ENCODE measurements around the gene LBP. TPM values are rescaled to one million over a fixed set of nuclear protein-coding genes. Genes with fewer than 3 reads are reported as not detected.
"Not testable (repeated sequence)": the region's sequence is repeated elsewhere in the genome, so short reads cannot be mapped to it uniquely, and the experiment has no call there.

The LBP gene
- total RNA-seq, 1 donor from 2014 or later: not detected

- H3K4me3 Mint-ChIP-seq: no peak overlapping the region
- H3K27me3 Mint-ChIP-seq (ENCODE audit: insufficient read depth): peaks cover 29% of the 10 kb centered on the region
- intact Hi-C loops (cut with micrococcal nuclease): no loop called here
- H3K27ac Mint-ChIP-seq: no peak overlapping the region
- no peaks in the 10 kb centered on the region for H3K9me3 Mint-ChIP-seq
- DNase-seq (ENCODE audit: low spot score): no peak
- no peaks in the 10 kb centered on the region for H3K4me1 Mint-ChIP-seq (ENCODE audit: low read depth)
- H3K36me3 Mint-ChIP-seq (ENCODE audit: low read depth): no peaks in the 10 kb centered on the region
Observed at GRCh38 chr20:38395165-38395564, 48.9 kb downstream of the LBP start.

GRCh38 chr20:38395751-38396395 is 49.6 kb downstream of the LBP start:
- H3K27me3 Mint-ChIP-seq (ENCODE audit: insufficient read depth): peaks cover 30% of the 10 kb centered on the region
- H3K36me3 Mint-ChIP-seq (ENCODE audit: low read depth); H3K4me3 Mint-ChIP-seq; intact Hi-C loops (cut with micrococcal nuclease); H3K4me1 Mint-ChIP-seq (ENCODE audit: low read depth); DNase-seq (ENCODE audit: low spot score); H3K27ac Mint-ChIP-seq; H3K9me3 Mint-ChIP-seq: not testable (repeated sequence)

GRCh38 chr20:38402089-38402488 is 55.8 kb downstream of the LBP start:
- intact Hi-C loops (cut with micrococcal nuclease): no loop called here
- Mint-ChIP-seq H3K4me3 (no peak overlapping the region), H3K9me3 (no peaks in the 10 kb centered on the region)

GRCh38 chr20:38402816-38403215 is 56.5 kb downstream of the LBP start:
- no peaks in the 10 kb centered on the region for H3K9me3 Mint-ChIP-seq
- H3K4me1 Mint-ChIP-seq (ENCODE audit: low read depth): no peaks in the 10 kb centered on the region
- H3K27ac Mint-ChIP-seq: no peak overlapping the region
- H3K4me3 Mint-ChIP-seq: no peak overlapping the region
- H3K27me3 Mint-ChIP-seq (ENCODE audit: insufficient read depth): peaks cover 10% of the 10 kb centered on the region
- no peak for DNase-seq (ENCODE audit: low spot score)
- intact Hi-C loops (cut with micrococcal nuclease): no loop called here
- H3K36me3 Mint-ChIP-seq (ENCODE audit: low read depth): no peaks in the 10 kb centered on the region

More at GRCh38 chr20:38402089-38402488, 55.8 kb downstream of the LBP start:
- no peaks in the 10 kb centered on the region for H3K36me3 Mint-ChIP-seq (ENCODE audit: low read depth)
- H3K27me3 Mint-ChIP-seq (ENCODE audit: insufficient read depth): peaks cover 17% of the 10 kb centered on the region
- no peaks in the 10 kb centered on the region for H3K4me1 Mint-ChIP-seq (ENCODE audit: low read depth)
- no peak for DNase-seq (ENCODE audit: low spot score)
- H3K27ac Mint-ChIP-seq: no peak overlapping the region

GRCh38 chr20:38404016-38404415 is 57.7 kb downstream of the LBP start:
- no peak overlapping the region for H3K27ac Mint-ChIP-seq
- intact Hi-C loops (cut with micrococcal nuclease): no loop called here
- no peak overlapping the region for H3K4me3 Mint-ChIP-seq
- DNase-seq (ENCODE audit: low spot score): no peak
- H3K36me3 Mint-ChIP-seq (ENCODE audit: low read depth): peaks cover 4% of the 10 kb centered on the region
- no peaks in the 10 kb centered on the region for H3K4me1 Mint-ChIP-seq (ENCODE audit: low read depth)
- no peaks in the 10 kb centered on the region for H3K9me3 Mint-ChIP-seq
- H3K27me3 Mint-ChIP-seq (ENCODE audit: insufficient read depth): peaks cover 6% of the 10 kb centered on the region

GRCh38 chr20:38405132-38405531 is 58.9 kb downstream of the LBP start:
- no peaks in the 10 kb centered on the region for H3K4me1 Mint-ChIP-seq (ENCODE audit: low read depth)
- DNase-seq (ENCODE audit: low spot score): no peak
- H3K27ac Mint-ChIP-seq: no peak overlapping the region
- no peaks in the 10 kb centered on the region for H3K9me3 Mint-ChIP-seq
- H3K36me3 Mint-ChIP-seq (ENCODE audit: low read depth): peaks cover 4% of the 10 kb centered on the region
- intact Hi-C loops (cut with micrococcal nuclease): loop anchor here (5.0 kb wide), 1 partner anchor 183 kb away; no protein-coding TSS in a partner anchor
- H3K27me3 Mint-ChIP-seq (ENCODE audit: insufficient read depth): peaks cover 1% of the 10 kb centered on the region
- H3K4me3 Mint-ChIP-seq: no peak overlapping the region

GRCh38 chr20:38406476-38406875 is 60.2 kb downstream of the LBP start:
- H3K27ac Mint-ChIP-seq: no peak overlapping the region
- intact Hi-C loops (cut with micrococcal nuclease): loop anchor here (5.0 kb wide), 1 partner anchor 184 kb away; no protein-coding TSS in a partner anchor
- H3K9me3 Mint-ChIP-seq: no peaks in the 10 kb centered on the region
- no peak for DNase-seq (ENCODE audit: low spot score)
- no peak overlapping the region for H3K4me3 Mint-ChIP-seq
- no peaks in the 10 kb centered on the region for H3K27me3 Mint-ChIP-seq (ENCODE audit: insufficient read depth)
- H3K4me1 Mint-ChIP-seq (ENCODE audit: low read depth): no peaks in the 10 kb centered on the region
- peaks cover 6% of the 10 kb centered on the region for H3K36me3 Mint-ChIP-seq (ENCODE audit: low read depth)

GRCh38 chr20:38407321-38407720 is 61.0 kb downstream of the LBP start:
- no peak for DNase-seq (ENCODE audit: low spot score)
- Mint-ChIP-seq H3K27me3 (ENCODE audit: insufficient read depth) (no peaks in the 10 kb centered on the region), H3K9me3 (no peaks in the 10 kb centered on the region), H3K4me1 (ENCODE audit: low read depth) (no peaks in the 10 kb centered on the region), H3K27ac (no peak overlapping the region), H3K4me3 (no peak overlapping the region), H3K36me3 (ENCODE audit: low read depth) (peaks cover 9% of the 10 kb centered on the region)
- intact Hi-C loops (cut with micrococcal nuclease): loop anchor here (5.0 kb wide), 1 partner anchor 185 kb away; no protein-coding TSS in a partner anchor

- H3K4me3 Mint-ChIP-seq; DNase-seq (ENCODE audit: low spot score); H3K27ac Mint-ChIP-seq; H3K36me3 Mint-ChIP-seq (ENCODE audit: low read depth); H3K9me3 Mint-ChIP-seq; H3K4me1 Mint-ChIP-seq (ENCODE audit: low read depth); H3K27me3 Mint-ChIP-seq (ENCODE audit: insufficient read depth): not testable (repeated sequence)
- intact Hi-C loops (cut with micrococcal nuclease): loop anchor here (5.0 kb wide), 1 partner anchor 186 kb away; no protein-coding TSS in a partner anchor
Observed at GRCh38 chr20:38407822-38408221, 61.5 kb downstream of the LBP start.

- Mint-ChIP-seq H3K4me3 (no peak overlapping the region), H3K4me1 (ENCODE audit: low read depth) (no peaks in the 10 kb centered on the region), H3K27me3 (ENCODE audit: insufficient read depth) (no peaks in the 10 kb centered on the region), H3K36me3 (ENCODE audit: low read depth) (peaks cover 41% of the 10 kb centered on the region), H3K9me3 (no peaks in the 10 kb centered on the region), H3K27ac (no peak overlapping the region)
- no peak for DNase-seq (ENCODE audit: low spot score)
- intact Hi-C loops (cut with micrococcal nuclease): no loop called here
Observed at GRCh38 chr20:38412877-38413577, 66.7 kb downstream of the LBP start.

- no peaks in the 10 kb centered on the region for H3K27me3 Mint-ChIP-seq (ENCODE audit: insufficient read depth)
- intact Hi-C loops (cut with micrococcal nuclease): no loop called here
- no peak overlapping the region for H3K27ac Mint-ChIP-seq
- no peak overlapping the region for H3K4me3 Mint-ChIP-seq
- no peak for DNase-seq (ENCODE audit: low spot score)
- H3K9me3 Mint-ChIP-seq: no peaks in the 10 kb centered on the region
- H3K4me1 Mint-ChIP-seq (ENCODE audit: low read depth): no peaks in the 10 kb centered on the region
- H3K36me3 Mint-ChIP-seq (ENCODE audit: low read depth): peaks cover 45% of the 10 kb centered on the region
Observed at GRCh38 chr20:38414769-38415450, 68.6 kb downstream of the LBP start.

- no peak overlapping the region for H3K4me3 Mint-ChIP-seq
- no peaks in the 10 kb centered on the region for H3K4me1 Mint-ChIP-seq (ENCODE audit: low read depth)
- intact Hi-C loops (cut with micrococcal nuclease): no loop called here
- no peak overlapping the region for H3K27ac Mint-ChIP-seq
- H3K36me3 Mint-ChIP-seq (ENCODE audit: low read depth): peaks cover 59% of the 10 kb centered on the region
- no peak for DNase-seq (ENCODE audit: low spot score)
- H3K9me3 Mint-ChIP-seq: no peaks in the 10 kb centered on the region
- no peaks in the 10 kb centered on the region for H3K27me3 Mint-ChIP-seq (ENCODE audit: insufficient read depth)
Observed at GRCh38 chr20:38418509-38419204, 72.4 kb downstream of the LBP start.
